Hematopoietic multipotent progenitor cell treated with erythropoietin and hydrocortisone succinate and interleukin-3 and kit ligand, for 4 days (in vitro differentiated cells): ENCODE data around the gene CALN1.
"Not testable (repeated sequence)": the region's sequence is repeated elsewhere in the genome, so short reads cannot be mapped to it uniquely, and the experiment has no call there.

Source experiments
- DNase-seq: peaks from one replicate; pipeline ENCODE4 v3.0.0-alpha.2; 2015

CALN1 gene

GRCh38 chr7:72412121-72412618 lies at the start of gene CALN1:
TSS of gene CALN1 (minus strand) at chr7:72412338.
- not testable (repeated sequence) for DNase-seq

- no peak for DNase-seq
These were observed 41.3 kb upstream of the CALN1 start for GRCh38 chr7:72453471-72453870.

DNA sequence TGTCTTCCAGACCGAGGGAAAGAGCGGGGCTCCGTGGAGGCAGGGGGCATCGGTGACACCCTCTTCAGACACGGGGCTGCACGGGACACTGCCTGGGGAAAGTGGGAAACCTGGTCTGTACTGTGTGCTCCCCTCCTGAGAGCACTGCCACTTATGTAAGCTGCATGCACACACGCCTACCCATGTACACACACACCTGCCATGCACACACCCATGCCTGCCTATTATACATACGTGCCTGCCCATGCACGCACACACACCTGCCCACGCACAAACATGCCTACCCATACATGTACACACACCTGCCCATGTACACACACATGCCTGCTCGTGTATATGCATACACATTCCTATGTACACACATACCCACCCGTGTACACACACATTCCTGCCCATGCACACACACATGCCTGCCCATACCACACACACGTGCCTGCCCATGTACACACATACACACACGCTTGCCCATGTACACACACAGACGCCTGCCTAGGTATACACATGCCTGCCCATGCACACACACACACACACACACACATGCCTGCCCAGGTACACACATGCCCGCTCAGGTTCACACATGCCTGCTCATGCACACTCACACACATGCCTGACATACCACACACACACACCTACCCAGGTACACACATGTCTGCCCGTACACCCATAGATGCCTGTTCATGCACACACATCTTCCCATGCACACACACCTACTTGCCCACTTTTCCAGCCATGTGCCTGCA lies 35.5 kb upstream of the CALN1 start:
- no peak for DNase-seq

DNA sequence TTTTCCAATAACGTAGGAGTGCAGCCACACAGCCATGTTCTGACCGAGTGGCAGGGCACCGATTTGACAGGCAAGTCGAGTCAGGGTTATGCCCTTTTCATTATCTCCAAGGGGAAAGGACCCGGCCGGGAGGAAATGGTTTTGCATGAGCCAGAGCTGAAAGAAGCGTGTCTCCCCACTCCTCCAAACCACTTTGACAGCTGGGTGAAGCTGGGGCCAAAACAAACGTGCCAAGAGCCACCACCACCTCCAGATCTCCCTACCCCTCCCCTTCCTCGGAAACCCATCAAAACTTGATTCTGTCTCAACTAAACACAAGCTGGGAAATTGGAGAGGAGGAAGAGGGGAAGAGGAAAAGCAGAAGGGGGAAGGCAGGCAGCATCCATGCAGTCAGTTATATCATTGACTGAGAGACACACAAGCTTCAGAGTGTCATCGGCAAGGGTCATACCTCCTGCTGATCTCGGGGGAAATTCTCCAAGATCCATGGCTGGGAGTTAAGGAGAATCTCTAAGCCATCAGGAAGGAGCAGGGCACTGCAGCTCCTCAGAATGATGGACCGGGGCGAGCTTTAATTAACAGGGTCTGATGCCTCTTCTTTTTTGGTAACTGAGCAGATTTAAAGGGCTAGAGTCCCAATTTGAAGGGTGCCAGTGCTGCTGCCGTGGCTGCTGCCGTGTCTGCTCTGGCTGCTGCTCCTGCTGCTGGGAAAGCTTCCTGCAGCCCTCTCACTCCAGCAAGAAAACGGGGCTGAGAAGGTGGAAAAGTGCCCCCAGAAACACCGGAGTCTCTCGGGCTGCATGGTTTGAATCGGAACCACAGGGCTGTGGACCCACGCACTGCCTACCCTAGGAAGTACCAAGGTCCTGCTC lies 34.7 kb upstream of the CALN1 start:
- peak; percentile 4 for DNase-seq

DNA sequence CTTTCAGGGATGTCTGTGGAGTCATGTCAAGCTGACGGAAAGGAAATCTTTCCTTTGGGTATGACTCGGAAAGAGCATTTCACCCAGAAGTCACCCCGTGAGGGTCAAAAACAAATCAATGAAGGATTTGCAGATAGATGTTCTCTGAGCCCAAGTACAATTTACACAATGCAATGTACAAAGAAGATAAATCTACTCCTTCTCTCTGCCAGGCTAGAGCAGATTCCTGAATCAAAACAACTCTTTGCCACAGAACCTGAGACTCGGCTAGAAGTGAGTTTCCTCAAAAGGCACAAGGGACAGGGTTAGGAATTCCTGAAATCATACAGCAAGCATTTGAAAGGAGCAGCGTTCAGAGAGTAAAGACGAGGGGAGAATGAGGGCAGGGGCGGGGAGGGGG lies 34.0 kb upstream of the CALN1 start:
- no peak for DNase-seq

DNA sequence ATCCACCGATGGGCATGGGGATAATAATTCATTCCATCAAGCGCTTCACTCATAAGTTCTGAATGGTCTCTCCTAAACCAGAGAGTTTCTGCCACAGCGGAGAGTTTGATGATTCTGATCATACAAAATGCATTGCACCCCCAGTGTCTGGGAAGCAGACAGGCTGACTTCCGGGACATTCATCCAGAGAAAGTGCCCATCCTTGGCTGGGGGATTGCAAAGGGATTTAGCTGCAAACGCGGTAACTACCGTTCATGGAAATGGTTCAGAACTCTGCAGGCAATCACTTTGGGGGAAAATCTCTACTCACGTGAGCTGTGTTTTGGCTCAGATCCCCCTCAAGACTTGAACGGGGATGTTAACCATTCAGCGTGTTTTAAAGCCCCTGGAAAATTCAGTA lies 33.4 kb upstream of the CALN1 start:
- DNase-seq: no peak

GRCh38 chr7:72445075-72445474 lies 32.9 kb upstream of the CALN1 start:
- no peak for DNase-seq

- peak; percentile 71 for DNase-seq
These were observed 32.1 kb upstream of the CALN1 start for GRCh38 chr7:72444026-72444776.

DNA sequence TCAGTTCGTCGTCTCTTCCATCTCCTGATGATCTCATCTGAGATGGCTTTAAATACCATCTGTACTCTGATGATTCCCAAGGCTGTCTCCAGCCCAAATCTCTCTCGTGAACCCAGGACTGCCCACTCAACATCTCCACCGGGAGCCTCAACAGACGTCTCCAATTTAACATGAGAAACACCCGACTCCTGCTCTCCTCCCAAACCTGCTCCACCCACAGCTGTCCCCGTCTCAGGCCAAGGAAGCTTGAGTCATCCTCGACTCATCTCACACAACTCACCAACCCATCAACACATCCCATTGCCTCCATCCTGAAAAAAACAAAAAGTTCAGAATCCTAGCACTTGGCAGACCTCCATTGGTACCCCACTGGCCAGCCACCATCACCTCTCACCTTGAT lies 29.7 kb upstream of the CALN1 start:
- DNase-seq: no peak

DNA sequence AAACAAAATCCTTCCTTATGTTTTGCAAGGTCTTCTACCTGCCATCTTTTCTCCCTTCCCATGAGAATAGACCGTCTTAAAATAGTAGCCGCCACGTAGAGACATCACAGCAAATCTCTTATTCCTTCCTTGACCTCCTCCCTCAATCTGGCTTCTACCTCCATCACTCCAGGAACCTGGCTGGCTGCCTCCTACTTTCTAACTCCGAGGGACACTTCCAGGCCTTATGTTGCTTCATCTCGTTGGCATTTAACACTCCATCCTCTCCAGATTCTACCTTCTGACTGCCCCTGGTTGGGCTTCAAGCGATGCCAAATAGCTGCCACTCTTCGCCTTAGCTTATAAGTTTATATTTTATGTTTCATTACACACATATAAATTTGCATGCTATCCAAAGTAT lies 26.4 kb upstream of the CALN1 start:
- no peak for DNase-seq

GRCh38 chr7:72437610-72438009 lies 25.5 kb upstream of the CALN1 start:
- no peak for DNase-seq

GRCh38 chr7:72437061-72437585 lies 25.0 kb upstream of the CALN1 start:
- no peak for DNase-seq

DNA sequence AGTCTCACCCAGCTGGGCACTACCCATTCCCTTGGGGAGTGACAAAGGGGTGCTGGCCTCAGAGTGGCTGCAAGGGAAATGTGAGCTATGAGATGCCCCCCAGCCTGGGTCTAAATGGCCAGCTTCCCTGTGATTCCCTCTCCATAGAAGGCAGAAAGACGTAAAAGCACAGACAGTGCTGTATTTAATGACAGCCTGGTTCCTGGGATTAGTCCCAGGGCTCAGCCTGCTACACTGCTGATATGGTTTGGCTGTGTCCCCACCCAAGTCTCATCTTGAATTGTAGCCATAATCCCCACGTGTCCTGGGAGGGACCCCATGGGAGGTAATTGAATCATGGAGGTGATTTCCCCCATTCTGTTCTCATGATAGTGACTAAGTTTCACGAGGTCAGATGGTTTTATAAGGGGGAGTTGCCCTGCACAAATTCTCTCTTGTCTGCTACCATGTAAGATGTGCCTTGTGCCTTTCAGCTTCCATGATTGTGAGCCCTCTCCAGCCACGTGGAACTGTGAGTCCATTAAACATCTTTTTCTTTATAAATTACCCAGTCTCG lies 23.9 kb upstream of the CALN1 start:
- DNase-seq: peak; percentile 7

DNA sequence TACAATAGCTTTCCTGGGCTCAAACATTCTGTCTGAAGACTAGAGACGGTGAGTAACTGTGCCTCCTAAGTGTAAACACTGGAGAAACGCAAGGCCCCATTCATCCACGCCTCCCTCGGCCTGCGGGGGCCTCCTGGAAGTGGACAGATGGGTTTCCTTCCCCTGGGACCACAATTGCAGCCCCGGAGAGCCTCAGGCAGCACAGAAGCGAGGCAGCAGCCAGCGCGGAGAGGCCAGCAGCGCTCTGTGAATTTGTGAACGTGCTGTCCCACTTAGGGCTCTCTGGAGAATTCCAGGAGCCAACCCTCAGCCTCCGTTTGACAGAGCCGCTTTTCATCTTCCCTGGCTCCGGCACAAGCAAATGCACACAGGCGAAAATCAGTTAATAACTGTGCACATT lies 23.2 kb upstream of the CALN1 start:
- no peak for DNase-seq

DNA sequence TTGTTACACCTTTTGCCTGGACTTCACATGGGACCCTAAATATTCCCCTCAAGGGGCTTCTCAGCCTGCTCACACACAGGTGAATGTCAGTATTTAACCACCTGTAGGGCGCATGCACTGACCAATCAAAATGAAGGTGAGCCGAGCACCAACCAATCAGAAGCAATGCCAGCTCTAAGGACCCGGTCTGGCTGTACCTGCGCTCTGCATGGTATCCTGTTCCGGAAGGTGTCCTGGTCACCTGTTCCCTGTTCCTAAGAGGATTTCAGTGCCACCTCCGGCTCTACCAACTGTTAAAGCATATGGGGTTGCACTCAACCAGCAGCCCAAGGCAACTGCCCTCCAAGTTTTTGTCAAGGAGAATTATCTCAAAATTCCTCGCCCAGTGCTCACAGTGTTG lies 18.4 kb upstream of the CALN1 start:
- DNase-seq: no peak

- no peak for DNase-seq
These were observed 17.2 kb upstream of the CALN1 start for GRCh38 chr7:72429316-72429715.

DNA sequence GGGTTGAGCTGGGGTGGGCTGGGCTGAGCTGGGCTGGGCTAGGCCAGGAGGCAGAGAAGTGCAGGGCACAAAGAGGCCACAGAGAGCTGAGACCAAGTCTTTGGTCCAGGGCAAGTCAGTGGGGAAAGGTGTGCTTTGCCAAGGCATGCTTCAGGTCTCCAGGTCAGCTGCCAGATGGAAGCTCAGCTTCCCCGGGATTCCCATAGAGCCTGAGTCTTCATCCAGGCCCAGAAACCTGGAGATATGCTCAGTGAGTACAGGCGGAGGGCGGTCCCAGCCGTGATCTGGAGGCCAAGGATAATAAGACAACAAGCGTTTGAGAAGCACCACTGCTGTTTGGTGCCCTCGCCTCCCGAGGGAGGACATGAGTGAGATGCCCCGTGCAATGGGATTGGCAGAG lies 4.7 kb upstream of the CALN1 start:
- no peak for DNase-seq

DNA sequence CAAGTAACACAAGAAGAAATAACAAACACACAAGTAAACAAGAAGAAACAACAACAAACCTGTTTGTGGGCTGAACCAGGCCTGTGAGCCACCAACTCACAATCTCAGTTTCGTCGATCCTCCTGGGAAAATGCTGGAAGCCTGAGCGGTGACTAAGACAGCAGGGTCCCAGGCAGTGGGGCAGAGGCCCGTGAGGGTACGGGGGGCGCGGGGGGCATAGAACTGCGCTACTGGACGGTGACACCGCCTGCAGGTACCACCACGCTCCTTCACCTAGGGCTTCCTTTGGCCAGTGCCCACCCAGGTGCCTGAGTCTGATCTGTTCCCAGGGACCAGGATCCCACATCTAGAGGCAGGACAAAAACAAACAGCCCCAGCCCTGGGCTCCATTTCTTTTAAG lies 3.4 kb upstream of the CALN1 start:
- DNase-seq: no peak

DNA sequence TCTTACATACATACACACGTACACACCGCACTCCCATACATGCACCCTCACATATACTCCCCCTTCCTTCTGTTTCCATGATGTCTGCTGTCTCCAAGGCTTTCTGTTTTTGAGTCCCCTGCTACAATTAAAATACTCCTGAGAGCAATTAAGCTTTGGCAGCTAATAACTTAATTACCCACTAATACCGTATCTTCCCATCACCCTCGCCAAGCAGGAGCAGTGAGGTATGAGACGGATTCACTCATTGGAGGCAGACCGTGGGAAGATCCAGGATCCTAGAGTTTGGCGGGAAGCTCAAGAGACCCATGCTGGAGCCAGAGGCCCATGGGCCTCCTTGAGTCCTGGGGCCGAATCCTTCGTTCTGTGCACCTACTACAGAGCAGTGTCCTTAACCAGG lies 1.7 kb upstream of the CALN1 start:
- DNase-seq: no peak

DNA sequence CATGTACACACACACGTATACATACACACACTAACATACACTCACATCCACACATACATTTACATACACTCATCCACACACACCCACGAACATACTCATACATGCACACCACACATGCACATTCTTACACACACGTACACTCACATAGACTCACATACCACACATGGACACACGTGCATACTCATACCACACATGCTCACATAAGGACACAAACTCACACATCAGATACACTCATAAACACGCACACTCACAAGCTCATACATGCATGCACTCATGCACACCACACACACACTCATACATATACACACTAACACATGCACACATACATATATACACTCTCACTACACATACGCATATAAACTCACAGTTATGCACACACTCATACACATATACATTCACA lies 1.2 kb upstream of the CALN1 start:
- DNase-seq: no peak

DNA sequence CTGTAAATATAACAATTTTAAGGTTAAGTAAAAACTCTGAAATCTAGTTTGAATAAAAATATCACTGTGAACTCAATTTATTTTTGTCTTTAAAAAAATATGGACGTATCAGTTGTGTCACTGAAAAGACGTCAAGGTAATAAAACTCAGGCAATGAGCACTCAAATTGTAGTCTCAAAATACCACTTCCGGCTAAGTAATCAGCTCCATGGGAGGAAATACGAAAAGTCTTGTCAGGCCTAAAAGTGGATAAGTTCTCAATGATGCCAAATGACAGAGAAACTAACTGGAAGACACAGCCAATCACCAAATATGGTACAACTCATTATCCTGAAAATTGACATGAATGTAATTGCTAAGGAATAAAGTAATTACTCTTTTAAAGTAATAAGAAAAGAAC lies 719 bp downstream of the CALN1 start:
- no peak for DNase-seq

- DNase-seq: no peak
These were observed 2.5 kb downstream of the CALN1 start for GRCh38 chr7:72409638-72410015.
